UCSD-AML1 (cell line): Measurements from ENCODE around the gene DDX49.
A peak's percentile ranks its signal among the peaks of the same experiment; 100 is the strongest.
"Not testable (repeated sequence)": the region's sequence is repeated elsewhere in the genome, so short reads cannot be mapped to it uniquely, and the experiment has no call there.

ENCODE experiments used
- DNase-seq: peaks from one replicate; lab custom pipeline; 2025; ENCODE audit not compliant: unreplicated experiment; lab: John Stamatoyannopoulos, UW

DDX49 gene

DNA sequence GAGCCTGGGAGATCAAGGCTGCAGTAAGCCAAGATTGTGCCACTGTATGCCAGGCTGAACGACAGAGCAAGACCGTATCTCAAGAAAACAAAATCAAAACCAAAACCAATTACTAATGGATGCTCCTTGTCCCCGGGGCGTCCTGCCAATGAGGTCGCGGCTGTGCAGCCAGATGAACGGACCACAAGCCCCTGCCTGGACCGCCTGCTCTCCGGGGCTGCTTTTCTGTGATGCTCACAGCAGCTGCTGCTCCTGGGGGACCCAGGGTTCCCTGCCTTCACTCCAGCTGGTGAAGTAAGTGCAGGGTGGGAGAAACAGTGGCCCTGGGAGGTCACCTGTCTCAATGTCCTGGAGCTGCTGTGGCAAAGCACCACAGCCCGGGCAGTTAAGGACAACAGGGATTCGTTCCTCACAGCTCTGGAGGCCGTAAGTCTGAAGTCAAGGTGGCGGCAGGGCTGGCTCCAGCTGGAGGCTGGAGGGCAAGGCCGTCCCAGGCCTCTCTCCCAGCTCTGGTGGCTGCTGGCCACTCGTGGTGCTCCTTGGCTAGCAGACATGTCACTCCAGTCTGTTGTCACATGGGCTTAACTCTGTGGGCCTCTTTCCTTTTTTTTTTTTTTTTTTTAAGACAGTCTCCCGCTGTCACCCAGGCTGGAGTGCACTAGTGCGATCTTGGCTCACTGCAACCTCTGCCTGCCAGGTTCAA lies 10.4 kb upstream of the DDX49 start:
- DNase-seq: no peak

DNA sequence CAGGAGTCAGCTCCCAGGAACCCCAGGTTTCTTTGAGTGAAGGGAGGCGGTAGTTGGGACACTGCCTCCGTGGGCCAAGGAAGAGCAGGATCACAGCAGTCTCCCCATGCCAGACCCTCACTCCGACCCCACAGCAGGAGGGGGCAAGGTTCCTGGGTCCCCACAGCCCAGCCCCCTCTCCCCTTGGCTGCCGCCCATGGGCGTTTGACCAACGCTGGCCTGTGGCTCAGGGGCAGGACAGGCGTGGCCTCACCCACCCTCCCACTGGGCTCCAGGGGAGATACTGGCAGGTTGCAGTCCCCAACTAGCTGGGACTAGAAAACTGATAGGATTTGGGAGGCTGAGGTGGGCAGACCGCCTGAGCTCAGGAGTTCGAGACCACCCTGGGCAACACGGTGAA lies 9.5 kb upstream of the DDX49 start:
- DNase-seq: no peak

DNA sequence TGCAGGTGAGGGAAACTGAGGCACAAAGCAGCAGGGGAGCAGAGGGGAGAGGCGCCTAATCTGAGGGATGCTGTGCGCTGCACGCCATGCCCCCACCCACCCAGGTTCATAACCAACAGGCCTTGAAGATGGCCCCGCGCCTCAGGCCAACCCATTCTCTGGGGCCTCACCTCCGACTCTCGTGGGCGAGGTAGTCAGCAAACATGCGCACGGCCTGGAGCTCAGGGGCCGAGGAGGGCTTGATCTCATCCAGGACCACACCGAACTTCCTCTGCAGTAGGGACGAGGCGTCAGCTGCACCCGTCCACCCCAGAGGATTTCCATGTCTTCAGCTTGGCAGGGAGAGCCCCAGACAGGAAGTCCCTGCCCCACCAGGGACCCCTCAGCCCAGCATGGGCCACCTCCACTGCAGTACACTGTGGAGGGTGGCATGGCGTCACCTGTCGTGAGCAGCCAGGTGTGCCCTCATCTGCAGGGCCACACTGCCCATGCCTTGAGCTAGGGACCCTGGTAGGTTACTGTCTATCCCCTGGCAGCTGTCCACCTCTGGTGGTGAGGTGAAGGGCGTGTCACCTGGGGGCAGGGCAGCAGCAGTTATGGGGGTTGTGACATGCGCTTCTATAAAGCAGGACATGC lies 8.6 kb upstream of the DDX49 start:
- DNase-seq: no peak

DNA sequence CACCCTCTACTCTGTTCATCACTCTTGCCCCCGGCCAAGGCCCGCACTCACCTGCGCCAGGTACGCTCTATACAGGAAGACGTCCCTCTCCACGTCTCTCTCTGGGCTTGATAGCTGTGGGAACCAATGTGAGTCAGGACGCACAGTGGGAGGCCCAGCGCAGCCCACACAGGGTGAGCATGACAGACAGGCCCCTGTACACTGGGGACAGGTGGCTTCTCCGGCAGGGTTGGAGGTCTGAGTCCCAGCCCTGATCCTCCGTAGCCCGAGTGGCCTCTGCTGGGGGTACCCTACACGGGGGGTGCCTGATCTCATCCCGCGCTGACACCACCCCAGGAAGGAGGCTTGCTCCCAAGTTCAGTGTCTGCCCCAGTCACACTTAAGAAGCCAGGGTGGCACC lies 6.6 kb upstream of the DDX49 start:
- no peak for DNase-seq

DNA sequence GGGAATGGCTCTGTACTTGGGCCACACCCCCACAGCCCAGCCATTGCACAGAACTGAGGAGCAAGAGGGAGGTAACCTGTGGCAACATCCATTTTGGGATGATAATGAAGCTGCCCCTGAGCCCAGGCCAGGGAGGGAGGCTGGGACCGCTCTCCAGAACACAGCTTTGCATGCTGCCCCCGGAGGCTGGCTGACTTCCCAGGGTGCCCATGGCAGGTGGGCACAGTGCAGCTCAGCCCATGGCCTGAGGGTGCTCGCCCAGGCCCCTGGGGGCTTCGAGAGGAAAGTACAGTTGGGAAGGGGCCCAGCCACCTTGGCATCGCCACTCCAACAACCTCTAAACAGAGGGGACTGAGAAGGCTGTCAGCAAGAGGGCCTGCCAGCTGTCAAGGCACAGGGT lies 6.0 kb upstream of the DDX49 start:
- no peak for DNase-seq

DNA sequence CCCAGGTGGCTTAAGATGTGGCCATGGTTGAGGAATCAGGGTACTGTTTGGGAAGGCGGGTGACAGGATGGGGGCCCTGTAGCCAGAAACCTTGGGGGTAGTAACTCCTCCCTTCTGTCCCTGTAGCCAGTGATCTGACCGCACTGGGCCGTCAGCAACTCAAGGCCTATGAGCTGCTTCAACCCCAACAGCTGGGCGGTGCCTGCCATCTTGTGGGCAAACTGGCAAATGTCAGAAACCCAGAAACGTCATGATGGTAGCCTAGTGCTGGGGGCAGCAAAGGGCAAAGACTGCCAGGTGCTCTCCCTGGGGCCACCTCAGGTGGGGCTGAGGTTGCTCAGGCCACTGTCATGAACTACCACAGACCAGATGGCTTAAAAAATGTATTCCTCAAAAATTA lies 3.9 kb upstream of the DDX49 start:
- DNase-seq: peak; percentile 55

DNA sequence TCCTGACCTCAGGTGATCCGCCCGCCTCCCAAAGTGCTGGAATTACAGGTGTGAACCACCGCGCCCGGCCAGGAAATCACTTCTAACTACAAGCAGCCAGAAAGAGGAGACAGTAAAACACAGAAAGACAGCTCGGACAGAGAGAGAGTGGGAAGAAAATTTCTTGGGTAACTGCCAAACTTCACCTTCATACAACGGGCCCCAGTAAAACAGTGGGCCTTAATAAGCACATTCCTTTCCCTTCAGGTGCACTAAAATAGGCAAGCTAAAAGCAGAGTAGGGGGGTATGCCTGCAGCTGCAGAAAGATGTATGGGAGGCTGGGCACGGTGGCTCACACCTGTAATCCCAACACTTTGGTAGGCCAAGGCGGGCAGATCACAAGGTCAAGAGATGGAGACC lies 1.9 kb upstream of the DDX49 start:
- not testable (repeated sequence) for DNase-seq

DNA sequence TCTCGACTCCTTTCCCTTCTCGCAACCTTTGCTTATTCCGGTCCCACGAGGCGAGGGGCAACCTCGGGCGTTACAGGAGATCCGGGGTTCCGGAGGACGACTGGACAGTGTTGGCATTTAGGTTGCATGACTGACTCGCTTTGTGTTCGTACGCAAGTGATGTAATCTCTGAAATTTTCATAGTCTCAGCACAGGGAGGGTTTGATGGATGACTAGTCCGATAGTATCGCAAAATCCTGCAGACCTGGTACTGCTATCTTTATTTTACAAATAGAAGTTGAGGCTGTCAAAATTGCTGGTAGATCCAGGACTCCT lies 342 bp downstream of the DDX49 start:
- DNase-seq: no peak

DNA sequence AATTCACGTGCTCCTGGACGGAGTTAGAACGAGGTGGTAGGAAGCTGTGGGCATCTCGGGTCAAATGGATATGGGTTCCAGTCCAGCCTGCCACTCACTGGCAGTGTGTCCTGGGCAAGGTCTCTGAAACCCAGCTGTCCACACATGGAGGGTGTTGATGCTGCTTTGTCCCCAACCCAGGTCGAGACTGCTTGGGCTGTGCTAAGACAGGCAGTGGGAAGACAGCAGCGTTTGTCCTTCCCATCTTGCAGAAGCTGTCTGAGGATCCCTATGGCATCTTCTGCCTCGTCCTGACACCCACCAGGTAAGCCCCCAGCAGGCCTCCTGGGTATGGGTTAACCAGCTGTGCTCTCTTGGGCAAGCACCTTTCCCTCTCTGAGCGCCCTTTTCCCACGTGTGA lies 885 bp downstream of the DDX49 start:
- no peak for DNase-seq

DNA sequence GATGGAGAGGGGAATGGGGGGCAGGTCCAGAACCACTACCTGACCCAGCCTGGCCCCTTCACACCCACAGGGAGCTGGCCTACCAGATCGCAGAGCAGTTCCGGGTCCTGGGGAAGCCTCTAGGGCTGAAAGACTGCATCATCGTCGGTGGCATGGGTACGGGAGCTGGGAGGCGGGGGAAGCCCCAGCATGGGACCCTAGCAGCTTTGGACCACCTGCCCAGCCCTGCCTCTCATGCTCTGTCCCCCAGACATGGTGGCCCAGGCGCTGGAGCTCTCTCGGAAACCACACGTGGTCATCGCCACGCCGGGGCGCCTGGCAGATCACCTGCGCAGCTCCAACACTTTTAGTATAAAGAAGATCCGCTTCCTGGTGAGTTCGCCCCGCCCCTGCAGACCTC lies 2.1 kb downstream of the DDX49 start:
- no peak for DNase-seq

DNA sequence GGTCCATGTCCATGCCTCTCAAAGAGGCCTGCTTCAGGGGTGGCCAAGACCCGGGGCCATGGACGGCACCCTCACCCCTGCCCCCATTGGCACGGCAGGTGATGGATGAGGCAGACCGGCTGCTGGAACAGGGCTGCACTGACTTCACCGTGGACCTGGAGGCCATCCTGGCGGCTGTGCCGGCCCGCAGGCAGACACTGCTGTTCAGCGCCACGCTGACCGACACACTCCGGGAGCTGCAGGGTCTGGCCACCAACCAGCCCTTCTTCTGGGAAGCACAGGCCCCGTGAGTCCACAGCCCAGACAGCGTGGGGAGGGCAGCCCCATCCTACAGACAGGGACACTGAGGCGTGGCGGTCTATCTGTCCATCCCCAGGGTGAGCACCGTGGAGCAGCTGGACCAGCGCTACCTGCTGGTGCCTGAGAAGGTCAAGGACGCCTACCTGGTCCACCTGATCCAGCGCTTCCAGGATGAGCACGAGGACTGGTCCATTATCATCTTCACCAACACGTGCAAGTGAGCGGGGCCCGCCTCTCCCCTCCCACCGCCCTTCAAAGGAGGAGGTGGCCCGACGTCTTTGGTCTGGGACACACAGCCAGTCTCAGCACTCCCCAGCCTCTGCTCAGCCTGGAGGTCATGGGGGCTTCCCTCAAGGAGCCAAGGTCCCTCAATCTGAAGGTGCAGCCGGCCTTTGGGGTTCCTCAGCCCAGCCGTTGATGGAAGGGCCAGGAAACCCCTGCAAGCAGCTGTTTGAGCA lies 2.9 kb downstream of the DDX49 start:
- DNase-seq: no peak

DNA sequence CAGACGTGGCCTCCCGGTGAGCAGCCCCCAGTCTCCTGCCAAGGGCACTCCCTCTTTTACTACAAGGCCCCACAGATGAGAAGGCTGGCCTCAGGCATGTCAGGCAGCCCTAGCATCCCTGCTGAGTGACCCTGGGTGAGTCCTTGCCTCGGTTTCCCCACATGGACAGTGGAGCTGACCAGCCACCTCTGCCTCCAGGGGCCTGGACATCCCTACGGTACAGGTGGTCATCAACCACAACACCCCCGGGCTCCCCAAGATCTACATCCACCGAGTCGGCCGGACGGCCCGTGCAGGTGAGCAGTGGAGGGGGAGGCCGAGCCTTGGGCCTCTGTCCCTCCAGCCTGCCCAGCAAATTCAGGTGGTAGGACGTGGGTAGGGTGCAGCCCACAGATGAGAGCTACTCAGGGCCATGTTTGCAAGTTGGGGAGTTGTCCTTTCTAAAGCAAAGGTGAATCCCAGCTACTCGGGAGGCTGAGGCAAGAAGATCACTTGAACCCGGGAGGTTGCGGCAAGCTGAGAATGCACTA lies 5.2 kb downstream of the DDX49 start:
- DNase-seq: no peak

DNA sequence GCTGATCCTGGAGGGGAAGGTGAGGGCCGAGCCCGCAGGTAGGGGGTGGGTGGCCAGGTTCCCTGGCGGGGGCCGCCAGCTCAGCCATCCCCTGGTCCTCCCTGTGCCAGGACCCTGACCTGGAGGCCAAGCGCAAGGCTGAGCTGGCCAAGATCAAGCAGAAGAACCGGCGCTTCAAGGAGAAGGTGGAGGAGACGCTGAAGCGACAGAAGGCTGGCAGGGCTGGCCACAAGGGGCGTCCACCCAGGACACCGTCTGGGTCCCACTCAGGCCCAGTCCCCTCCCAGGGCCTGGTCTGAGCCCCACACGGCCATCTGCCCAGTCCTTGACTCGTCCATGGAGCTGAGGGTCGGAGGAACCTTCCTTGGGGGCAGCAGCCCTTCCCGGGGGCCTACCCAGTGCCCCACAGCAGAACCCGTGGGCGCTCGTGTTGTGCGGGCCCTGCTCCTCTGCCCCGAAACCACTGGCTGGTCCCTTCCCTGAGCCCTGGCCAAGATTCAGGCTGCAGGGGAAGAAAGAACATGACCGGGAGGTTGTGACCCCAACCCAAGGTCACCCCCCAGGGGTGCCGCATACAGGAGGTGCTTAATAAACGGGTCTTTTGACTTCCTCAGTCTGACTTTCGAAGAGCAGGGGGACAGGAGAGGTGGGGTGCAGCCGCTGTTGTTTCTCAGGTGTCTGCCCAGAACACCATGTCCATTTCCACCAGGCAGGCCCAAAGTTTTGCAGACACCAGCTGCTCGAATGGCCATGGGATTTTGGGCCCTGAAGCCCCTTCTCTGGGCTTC lies 8.7 kb downstream of the DDX49 start:
- no peak for DNase-seq

DNA sequence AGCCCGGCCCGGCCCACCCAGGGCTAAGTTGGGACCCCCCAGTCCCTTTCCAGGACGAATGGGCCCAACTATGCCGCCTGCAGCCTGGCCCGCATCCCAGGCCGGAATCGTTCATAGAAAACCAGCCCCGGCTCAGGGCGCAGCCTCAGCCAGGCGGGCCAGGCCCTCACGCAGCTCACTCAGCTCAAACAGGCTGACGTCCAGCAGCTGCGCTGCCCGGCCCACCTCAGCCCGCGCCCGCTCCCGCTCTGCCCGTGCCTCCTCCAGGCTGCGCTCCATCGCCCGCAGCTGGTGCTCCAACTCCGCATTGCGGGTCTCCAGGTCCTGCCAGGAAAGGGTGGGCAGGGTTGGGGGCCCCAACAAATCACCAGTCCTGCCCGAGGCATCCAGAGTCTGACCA lies 9.8 kb downstream of the DDX49 start:
- no peak for DNase-seq

DNA sequence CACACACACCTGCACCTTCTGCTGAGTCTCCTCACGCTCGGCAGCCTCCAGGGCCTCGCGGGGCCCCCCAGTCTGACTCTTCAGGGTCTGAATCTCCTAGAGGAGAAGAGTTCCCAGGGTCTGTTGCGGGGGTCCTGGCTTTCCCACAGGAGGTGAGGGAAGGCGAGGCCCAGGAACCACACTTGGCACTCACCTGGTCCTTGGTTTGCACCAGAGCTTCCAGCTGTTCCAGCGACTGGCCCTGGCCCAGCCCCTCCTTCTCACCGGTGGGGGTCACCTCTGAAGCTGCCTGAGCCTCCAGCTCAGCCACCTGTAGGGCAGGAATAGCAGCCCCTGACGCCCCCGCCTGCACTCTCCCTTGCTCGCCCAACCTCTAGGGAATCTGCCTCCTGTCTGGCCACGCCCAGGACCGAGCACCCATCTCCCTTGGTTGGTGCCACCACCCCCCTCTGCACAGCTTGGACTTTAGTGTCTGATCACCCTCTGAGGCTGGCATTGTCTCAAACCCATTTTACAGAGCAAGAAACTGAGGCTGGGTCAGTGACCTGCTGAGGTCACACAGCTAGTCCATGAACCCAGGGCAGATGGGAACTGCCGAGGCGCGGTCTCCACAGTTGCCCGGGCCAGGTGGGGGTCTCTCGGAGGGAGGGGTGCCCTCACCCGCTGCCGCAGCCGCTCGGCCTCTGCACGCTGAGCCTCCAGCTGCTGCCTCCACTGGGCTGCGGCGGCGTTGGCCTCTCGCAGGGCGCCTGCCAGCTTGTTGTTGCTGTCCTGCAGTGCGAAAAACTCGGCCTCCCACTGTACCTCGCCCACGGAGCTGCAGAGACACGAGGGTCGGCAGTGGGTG lies 12.0 kb downstream of the DDX49 start:
- no peak for DNase-seq

DNA sequence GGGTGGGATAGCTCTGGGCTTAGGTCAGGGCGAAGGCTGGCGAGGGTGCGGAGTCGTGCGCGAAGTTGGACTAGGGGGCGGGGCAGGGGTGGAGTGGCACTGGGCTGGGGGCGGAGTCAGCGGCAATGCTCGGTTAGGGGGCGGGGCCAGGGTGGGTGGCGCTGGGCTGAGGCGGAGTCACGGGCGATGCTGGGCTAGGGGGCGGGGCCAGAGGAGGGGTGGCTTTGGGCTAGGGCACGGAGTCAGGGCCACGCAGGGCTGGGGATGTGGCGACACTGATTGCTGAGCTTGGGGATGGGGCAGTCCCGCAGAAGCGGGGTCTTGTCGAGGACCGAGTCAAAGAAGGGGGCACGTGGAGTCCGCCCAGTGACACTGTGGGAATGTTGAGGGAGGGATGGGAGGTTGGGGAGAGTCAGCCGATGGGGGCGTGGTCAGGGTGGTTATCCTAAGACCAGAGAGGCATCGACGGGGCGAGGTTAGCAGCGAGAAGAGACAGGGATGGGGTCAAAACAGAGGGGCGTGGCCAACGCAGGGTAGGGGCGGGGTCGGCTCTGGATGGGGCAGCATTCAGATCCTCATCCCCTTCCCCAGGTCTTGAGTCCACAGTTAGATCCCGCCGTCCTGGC lies 12.8 kb downstream of the DDX49 start:
- DNase-seq: peak; percentile 27

DNA sequence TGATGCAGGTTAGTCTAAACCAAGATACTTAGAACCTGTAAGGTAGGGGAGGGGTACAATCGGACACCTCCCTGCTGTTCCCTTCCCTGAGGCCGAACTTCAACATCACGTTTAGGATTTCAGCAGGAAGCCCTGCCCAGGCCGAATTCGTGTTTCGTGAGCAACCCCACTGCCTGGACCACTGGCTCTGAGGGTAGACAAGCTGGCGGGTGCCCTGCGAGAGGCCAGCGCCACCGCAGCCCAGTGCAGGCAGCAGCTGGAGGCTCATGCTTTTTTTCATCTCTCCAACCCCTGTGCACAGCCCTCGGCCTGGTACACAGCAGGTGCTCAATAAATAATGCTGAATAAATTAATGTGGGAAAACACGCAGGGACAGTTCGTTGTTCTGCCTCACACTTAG lies 13.8 kb downstream of the DDX49 start:
- DNase-seq: no peak

DNA sequence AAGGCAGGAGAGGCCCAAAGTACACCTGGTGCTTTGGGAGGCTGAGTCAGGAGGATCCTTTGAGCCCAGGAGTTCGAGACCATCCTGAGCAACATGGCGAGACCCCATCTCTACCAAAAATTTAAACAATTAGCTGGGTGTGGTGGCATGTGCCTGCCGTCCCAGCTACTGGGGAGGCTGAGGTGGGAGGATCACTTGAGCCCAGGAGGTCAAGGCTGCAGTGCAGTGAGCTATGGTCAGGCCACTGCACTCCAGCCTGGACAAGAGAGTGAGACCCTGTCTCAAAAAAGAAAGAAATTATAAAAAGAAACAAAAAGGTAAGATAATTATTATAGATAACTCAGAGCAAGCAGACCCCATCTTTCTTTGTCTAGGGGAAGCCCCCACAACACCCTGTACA lies 19.6 kb downstream of the DDX49 start:
- no peak for DNase-seq

DNA sequence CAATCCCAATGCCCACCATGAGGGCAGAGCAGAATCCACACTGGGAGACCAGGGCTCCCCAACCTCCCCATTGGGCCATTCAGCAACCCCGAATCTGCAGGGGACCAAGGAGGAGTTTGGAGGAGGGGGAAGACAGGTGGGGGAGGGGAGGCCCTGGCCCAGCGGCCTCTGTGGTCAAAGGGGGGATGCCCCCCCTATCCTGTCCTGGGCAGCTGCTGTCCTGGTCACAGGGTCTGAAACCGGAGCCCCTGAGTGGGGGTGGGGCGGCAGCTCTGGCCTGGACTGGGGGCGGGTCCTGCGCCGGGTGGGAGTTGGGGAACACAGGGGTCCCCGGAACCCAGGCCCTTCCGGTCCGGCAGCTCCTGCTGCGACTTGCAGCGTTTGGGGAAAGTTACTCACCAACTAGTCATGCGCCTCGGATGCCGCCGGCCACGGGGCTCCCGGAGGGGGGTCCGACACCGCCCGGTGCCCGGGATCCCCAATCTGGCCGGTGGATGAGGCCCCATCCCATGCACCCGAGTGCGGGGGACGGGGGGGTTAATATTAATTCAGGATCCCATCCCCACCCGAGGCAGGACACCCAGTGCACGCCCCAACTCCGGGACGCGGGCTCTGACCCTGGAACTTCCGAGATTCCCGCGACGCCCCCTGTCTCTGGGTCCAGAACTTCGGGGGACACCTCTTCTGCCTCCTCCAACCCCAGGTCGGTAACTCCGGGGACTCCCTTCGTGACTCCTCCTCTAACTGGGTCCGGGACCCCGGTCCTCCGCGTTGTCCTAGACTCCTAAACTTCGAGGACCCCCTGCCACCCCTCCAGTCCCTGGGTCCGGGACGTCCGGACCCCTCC lies 20.6 kb downstream of the DDX49 start:
- no peak for DNase-seq
